Fibroblast of lung (primary cell): ENCODE measurements around the gene NT5DC4.

Experiments
- CTCF ChIP-seq, 2 donors: IDR thresholded peaks in 1 of 2; conservative IDR thresholded peaks in 1 of 2; 1 replicate in 1 of 2; 2 replicates in 1 of 2; pipeline ENCODE4 v1.5.1; 2011 to 2012; ENCODE audit warnings: low read length in 2 of 2, control low read depth in 1 of 2, inconsistent platforms in 1 of 2, low read depth in 1 of 2, mild to moderate bottlenecking in 1 of 2
- EZH2 ChIP-seq: IDR thresholded peaks from 2 replicates; pipeline ENCODE4 v1.5.1; 2012; ENCODE audit warnings: low read length, control low read depth, mild to moderate bottlenecking; ENCODE audit errors: missing control alignments

DNA sequence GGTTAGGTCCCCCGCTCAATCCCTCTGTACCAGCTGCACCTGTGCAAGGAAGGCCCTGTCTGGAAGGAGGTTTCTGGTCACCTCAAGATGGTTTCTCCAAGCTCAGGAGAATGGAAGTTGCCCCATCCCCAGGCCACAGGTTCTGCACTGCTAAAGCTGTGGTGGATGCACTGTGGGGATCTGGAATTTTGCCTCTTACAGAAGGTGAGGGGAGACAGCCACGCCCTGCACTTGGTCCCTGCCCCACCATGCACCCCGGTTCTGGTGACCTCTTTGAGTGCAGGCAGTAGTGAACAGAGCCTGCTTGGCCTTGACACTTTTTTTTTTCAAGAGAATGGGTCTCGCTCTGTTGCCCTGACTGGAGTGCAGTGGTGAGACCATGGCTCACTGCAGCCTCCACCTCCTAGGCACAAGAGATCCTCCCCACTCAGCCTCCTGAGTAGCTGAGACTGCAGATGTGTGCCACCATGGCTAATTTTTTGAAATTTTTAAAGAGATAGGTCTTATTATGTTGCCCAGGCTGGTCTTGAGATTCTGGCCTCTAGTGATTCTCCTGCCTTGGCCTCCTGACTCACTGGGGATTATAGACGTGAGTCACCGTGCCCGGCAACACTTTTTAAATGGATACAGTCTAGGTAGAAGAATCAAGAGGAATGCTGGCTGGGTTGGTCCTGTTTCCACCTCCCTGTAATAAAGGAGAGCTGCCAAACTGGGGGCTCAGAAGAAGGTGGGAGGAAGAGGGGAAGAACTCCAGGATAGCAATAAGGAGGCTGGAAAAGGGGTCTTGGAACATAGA is 5.8 kb upstream of the NT5DC4 start:
- TF ChIP-seq CTCF (conservative IDR thresholded peaks at IDR 0.05 in 1 of 2, IDR thresholded peaks at IDR 0.05 in 1 of 2; ENCODE audit: low read depth in 1 of 2, low read length in 2 of 2) (no peak), EZH2 (no peak)
